ENCODE data around the gene PRSS57.

The PRSS57 gene

DNA sequence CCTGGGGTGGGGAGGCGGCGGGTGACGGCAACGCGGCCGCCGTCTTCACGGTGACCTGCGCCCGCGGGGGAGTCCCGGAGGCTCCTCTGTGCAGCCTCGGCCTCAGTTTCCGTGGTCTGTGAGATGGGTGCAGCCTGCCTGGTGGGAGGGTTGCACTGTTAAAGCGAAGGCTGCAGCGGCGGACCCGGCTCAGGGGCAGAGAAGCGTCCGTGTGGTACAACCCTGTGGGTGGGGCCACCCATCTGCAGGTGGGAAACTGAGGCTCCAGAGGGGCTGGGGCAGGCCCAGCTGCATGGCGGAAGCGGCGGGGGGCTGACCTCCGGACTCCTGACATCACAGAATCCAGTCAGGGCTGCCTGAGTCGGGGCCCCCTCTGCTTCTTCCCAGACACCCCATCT lies 55.1 kb downstream of the PRSS57 start:
- Histone ChIP-seq H3K9me2 (replicated peaks; ENCODE audit: control insufficient read depth, low read length) (no peaks in the 10 kb centered on the region), H3K9me3 (ENCODE audit: control insufficient read depth, insufficient read depth, low read length) (no peaks in the 10 kb centered on the region), H3K4me2 (ENCODE audit: low read length) (peak overlapping the region; percentile 65), H3K79me2 (ENCODE audit: control insufficient read depth, low read length) (no peaks in the 10 kb centered on the region), H3F3A (ENCODE audit: control insufficient read depth, insufficient read depth) (no peaks in the 10 kb centered on the region; the same call in 1 of the 2 replicates), H3K36me3 (ENCODE audit: control insufficient read depth, low read length) (peaks cover 13% of the 10 kb centered on the region), H3K27me3 (ENCODE audit: control insufficient read depth, low read length) (peaks cover 2% of the 10 kb centered on the region; the same call in 1 of the 2 replicates), H3K4me3 (ENCODE audit: low read length) (peak overlapping the region; percentile 56), H3K27ac (ENCODE audit: low read depth, low read length) (no peak overlapping the region), H3K4me1 (ENCODE audit: control insufficient read depth, low read length) (peaks cover 25% of the 10 kb centered on the region), H4K20me1 (ENCODE audit: control insufficient read depth, insufficient read depth, low read depth, low read length) (peaks cover 2% of the 10 kb centered on the region; the same call in 1 of the 2 replicates)
- TF ChIP-seq EZH2phosphoT487 (IDR thresholded peaks at IDR 0.05; ENCODE audit: borderline replicate concordance, low read length): no peak
- TF ChIP-seq, protein P1, sequence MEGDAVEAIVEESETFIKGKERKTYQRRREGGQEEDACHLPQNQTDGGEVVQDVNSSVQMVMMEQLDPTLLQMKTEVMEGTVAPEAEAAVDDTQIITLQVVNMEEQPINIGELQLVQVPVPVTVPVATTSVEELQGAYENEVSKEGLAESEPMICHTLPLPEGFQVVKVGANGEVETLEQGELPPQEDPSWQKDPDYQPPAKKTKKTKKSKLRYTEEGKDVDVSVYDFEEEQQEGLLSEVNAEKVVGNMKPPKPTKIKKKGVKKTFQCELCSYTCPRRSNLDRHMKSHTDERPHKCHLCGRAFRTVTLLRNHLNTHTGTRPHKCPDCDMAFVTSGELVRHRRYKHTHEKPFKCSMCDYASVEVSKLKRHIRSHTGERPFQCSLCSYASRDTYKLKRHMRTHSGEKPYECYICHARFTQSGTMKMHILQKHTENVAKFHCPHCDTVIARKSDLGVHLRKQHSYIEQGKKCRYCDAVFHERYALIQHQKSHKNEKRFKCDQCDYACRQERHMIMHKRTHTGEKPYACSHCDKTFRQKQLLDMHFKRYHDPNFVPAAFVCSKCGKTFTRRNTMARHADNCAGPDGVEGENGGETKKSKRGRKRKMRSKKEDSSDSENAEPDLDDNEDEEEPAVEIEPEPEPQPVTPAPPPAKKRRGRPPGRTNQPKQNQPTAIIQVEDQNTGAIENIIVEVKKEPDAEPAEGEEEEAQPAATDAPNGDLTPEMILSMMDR (IDR thresholded peaks at IDR 0.05; ENCODE audit: low read depth, low read length, poor library complexity, severe bottlenecking): no peak

- H3F3A ChIP-seq (ENCODE audit: control insufficient read depth, insufficient read depth): no peaks in the 10 kb centered on the region; the same call in 1 of the 2 replicates
- peak within 1 kb of the TSS; percentile 56 for H3K4me3 ChIP-seq (ENCODE audit: low read length)
- no peaks in the 10 kb centered on the region for H3K79me2 ChIP-seq (ENCODE audit: control insufficient read depth, low read length)
- peaks cover 25% of the 10 kb centered on the region for H3K4me1 ChIP-seq (ENCODE audit: control insufficient read depth, low read length)
- TF ChIP-seq, protein P1 (IDR thresholded peaks at IDR 0.05; ENCODE audit: low read depth, low read length, poor library complexity, severe bottlenecking): no peak
- no peak for TF ChIP-seq EZH2phosphoT487 (IDR thresholded peaks at IDR 0.05; ENCODE audit: borderline replicate concordance, low read length)
- no peaks in the 10 kb centered on the region for H3K9me3 ChIP-seq (ENCODE audit: control insufficient read depth, insufficient read depth, low read length)
- no peaks in the 10 kb centered on the region for H3K9me2 ChIP-seq (replicated peaks; ENCODE audit: control insufficient read depth, low read length)
- H3K36me3 ChIP-seq (ENCODE audit: control insufficient read depth, low read length): peaks cover 7% of the 10 kb centered on the region
- H3K27me3 ChIP-seq (ENCODE audit: control insufficient read depth, low read length): peaks cover 2% of the 10 kb centered on the region; the same call in 1 of the 2 replicates
- H4K20me1 ChIP-seq (ENCODE audit: control insufficient read depth, insufficient read depth, low read depth, low read length): peaks cover 2% of the 10 kb centered on the region; the same call in 1 of the 2 replicates
- H3K27ac ChIP-seq (ENCODE audit: low read depth, low read length): no peak within 1 kb of the TSS
- H3K4me2 ChIP-seq (ENCODE audit: low read length): peak within 1 kb of the TSS; percentile 69
Measured at GRCh38 chr19:639253-640160, 55.7 kb downstream of the PRSS57 start, which contains the start of gene FGF22. Gene FGF22, plus strand, starts transcription at chr19:639879. Its CDS starts 47 bp downstream, at chr19:639926.

DNA sequence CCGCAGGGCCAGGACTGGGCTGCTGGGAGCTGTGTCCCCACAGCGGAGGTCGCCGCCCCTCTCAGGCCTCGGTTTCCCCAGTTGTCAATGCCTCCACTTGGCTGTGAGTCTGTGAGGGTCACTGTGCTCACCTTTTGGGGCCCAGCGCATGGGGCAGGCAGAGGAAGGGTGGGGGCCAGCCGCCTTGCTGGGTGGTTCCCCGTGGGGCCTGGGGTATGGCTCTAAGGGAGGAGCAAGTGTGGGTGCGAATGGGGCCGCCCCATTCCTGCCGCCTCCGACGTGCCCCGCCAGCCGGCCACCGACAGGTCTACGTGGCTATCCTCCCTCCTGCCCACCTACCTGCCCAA lies 56.4 kb downstream of the PRSS57 start:
- Histone ChIP-seq H3K4me3 (ENCODE audit: low read length) (peak overlapping the region; percentile 39; the same call in 1 of the 2 replicates), H3K4me1 (ENCODE audit: control insufficient read depth, low read length) (peaks cover 31% of the 10 kb centered on the region), H3K9me2 (replicated peaks; ENCODE audit: control insufficient read depth, low read length) (no peaks in the 10 kb centered on the region), H3K27ac (ENCODE audit: low read depth, low read length) (no peak overlapping the region), H3K79me2 (ENCODE audit: control insufficient read depth, low read length) (peaks cover 5% of the 10 kb centered on the region), H3K27me3 (ENCODE audit: control insufficient read depth, low read length) (peaks cover 2% of the 10 kb centered on the region; the same call in 1 of the 2 replicates), H3F3A (ENCODE audit: control insufficient read depth, insufficient read depth) (no peaks in the 10 kb centered on the region; the same call in 1 of the 2 replicates), H3K36me3 (ENCODE audit: control insufficient read depth, low read length) (peaks cover under 1% of the 10 kb centered on the region; the same call in 1 of the 2 replicates), H4K20me1 (ENCODE audit: control insufficient read depth, insufficient read depth, low read depth, low read length) (peaks cover 2% of the 10 kb centered on the region; the same call in 1 of the 2 replicates), H3K4me2 (ENCODE audit: low read length) (peak overlapping the region; percentile 69), H3K9me3 (ENCODE audit: control insufficient read depth, insufficient read depth, low read length) (no peaks in the 10 kb centered on the region)
- TF ChIP-seq, protein P1 (IDR thresholded peaks at IDR 0.05; ENCODE audit: low read depth, low read length, poor library complexity, severe bottlenecking): no peak
- no peak for TF ChIP-seq EZH2phosphoT487 (IDR thresholded peaks at IDR 0.05; ENCODE audit: borderline replicate concordance, low read length)
